ENCODE measurements around the gene UPB1. TPM values are rescaled to one million over a fixed set of nuclear protein-coding genes. Genes with fewer than 3 reads are reported as not detected.
A peak's percentile ranks its signal among the peaks of the same experiment; 100 is the strongest.
"Not testable (repeated sequence)": the region's sequence is repeated elsewhere in the genome, so short reads cannot be mapped to it uniquely, and the experiment has no call there.

Gene UPB1
- total RNA-seq, 6 donors from 2014 or later, result 0.91 to 9.4 (median 1.4) TPM

DNA sequence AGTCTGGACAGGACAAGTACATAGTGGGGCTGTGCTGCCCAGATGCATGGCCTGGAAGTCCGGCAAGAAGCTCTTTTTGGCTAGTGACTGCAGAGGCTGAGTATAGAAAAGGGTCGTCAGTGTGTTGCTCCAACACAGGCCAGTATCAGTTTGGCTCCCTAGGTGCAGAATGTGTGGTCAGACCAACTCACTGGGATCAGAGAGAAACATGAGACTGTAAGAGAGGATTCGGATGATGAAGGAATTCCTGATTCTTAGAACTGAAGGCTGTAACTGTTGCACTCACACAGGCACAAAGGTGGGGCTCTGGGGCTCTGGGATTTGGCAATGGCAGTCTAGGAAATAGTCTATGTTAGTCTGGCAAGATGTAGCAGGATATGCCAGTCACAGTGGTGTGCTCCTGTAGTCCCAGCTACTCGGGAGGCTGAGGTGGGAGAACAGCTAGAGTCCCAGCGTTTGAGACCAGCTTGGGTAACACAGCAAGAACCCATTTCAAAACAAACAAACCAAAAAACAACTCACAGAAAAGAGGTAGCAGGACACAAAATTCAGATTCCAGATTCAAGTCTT lies 11.1 kb upstream of the UPB1 start:
- Histone ChIP-seq H3K4me3 (no peak overlapping the region), H3K27me3 (no peaks in the 10 kb centered on the region), H3K27ac (no peak overlapping the region), H3K36me3 (no peaks in the 10 kb centered on the region), H3K9me3 (no peaks in the 10 kb centered on the region), H3K4me1 (peaks cover 7 to 21% (median 17%) of the 10 kb centered on the region in 4 donors)
- TF ChIP-seq POLR2AphosphoS5 (IDR thresholded peaks at IDR 0.05) (no peak), POLR2A (IDR thresholded peaks at IDR 0.05) (no peak), CTCF (IDR thresholded peaks at IDR 0.05) (no peak), EP300 (IDR thresholded peaks at IDR 0.05) (no peak)
- 72 to 77% methylated on average over 5 of the region's 5 CpGs for WGBS, 2 donors
- no peak for ATAC-seq (ENCODE audit: low FRiP score in 2 of 2)
- DNase-seq, result no peak

DNA sequence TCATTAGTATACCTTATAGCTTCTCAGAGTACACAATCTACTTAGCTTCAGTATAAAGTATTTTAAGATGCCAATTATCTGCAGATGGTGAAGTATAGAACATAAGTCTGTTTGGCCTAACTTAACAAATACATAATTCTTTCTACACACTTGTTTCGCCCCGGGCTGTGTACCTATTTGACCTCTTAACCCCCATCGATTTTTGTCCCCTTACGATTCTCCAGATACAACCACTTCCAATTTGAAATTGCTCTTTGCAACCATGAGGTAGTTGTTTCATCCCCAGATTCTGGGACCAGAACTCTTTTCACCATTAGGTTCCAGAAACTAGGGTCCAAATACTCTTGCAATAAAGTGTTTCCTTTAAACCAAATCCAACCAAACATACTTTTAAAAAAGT lies 10.0 kb upstream of the UPB1 start:
- TF ChIP-seq CTCF (IDR thresholded peaks at IDR 0.05) (no peak), POLR2A (IDR thresholded peaks at IDR 0.05) (no peak), POLR2AphosphoS5 (IDR thresholded peaks at IDR 0.05) (no peak), EP300 (IDR thresholded peaks at IDR 0.05) (no peak)
- Histone ChIP-seq H3K9me3 (no peaks in the 10 kb centered on the region), H3K27me3 (no peaks in the 10 kb centered on the region), H3K36me3 (no peaks in the 10 kb centered on the region), H3K27ac (no peak overlapping the region), H3K4me1 (peaks cover 7 to 21% (median 17%) of the 10 kb centered on the region in 4 donors), H3K4me3 (no peak overlapping the region)
- ATAC-seq (ENCODE audit: low FRiP score in 2 of 2), result no peak
- no peak for DNase-seq
- 91 to 93% methylated on average over 4 of the region's 4 CpGs for WGBS, 2 donors

- Histone ChIP-seq H3K27me3 (no peaks in the 10 kb centered on the region), H3K36me3 (no peaks in the 10 kb centered on the region), H3K4me3 (no peak overlapping the region), H3K27ac (no peak overlapping the region), H3K9me3 (no peaks in the 10 kb centered on the region), H3K4me1 (peaks cover 7 to 21% (median 17%) of the 10 kb centered on the region in 4 donors)
- no peak for TF ChIP-seq EP300 (IDR thresholded peaks at IDR 0.05)
- TF ChIP-seq CTCF (IDR thresholded peaks at IDR 0.05), result peak in 1 of 6 experiments; percentile 8
- no peak for DNase-seq
- no peak for ATAC-seq (ENCODE audit: low FRiP score in 2 of 2)
- 56 to 61% methylated on average over 3 of the region's 3 CpGs for WGBS, 2 donors
Observed at GRCh38 chr22:24485608-24486007, 9.5 kb upstream of the UPB1 start.

DNA sequence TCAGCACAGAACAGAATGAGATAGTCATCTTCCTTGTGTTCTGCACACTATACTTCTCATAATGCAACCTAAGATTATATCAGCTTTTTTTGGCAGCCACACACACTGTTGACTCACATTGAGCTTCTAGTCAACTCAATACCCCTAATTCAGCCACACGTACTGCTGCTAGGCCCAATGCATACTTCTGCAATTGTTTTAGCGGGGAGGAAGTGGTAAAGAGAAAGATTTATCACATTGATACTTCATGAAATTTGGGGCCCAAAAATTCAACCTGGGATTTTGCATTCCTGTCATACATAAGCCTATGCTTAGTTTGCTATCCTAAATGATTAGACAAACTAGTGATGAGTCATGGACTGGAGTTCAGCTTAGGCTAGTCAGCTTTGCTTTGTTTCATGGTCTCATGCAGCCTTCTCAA lies 8.6 kb upstream of the UPB1 start:
- TF ChIP-seq POLR2AphosphoS5 (IDR thresholded peaks at IDR 0.05), result no peak
- no peaks in the 10 kb centered on the region for H3K9me3 ChIP-seq
- H3K27ac ChIP-seq, result no peak overlapping the region
- no peaks in the 10 kb centered on the region for H3K27me3 ChIP-seq
- DNase-seq, result no peak
- 56 to 86% methylated on average over 2 of the region's 2 CpGs for WGBS, 2 donors
- H3K4me1 ChIP-seq, result peaks cover 7 to 21% (median 17%) of the 10 kb centered on the region in 4 donors
- no peak overlapping the region for H3K4me3 ChIP-seq
- ATAC-seq (ENCODE audit: low FRiP score in 2 of 2), result no peak
- H3K36me3 ChIP-seq, result no peaks in the 10 kb centered on the region

GRCh38 chr22:24489011-24489410 lies 6.1 kb upstream of the UPB1 start:
- Histone ChIP-seq H3K4me3 (no peak overlapping the region), H3K27me3 (no peaks in the 10 kb centered on the region), H3K9me3 (no peaks in the 10 kb centered on the region), H3K27ac (no peak overlapping the region), H3K36me3 (no peaks in the 10 kb centered on the region), H3K4me1 (peaks cover 0 to under 1% (median 0%) of the 10 kb centered on the region in 4 donors)
- no peak for DNase-seq
- WGBS, 2 donors, result 48 to 74% methylated on average over 2 of the region's 2 CpGs
- no peak for ATAC-seq (ENCODE audit: low FRiP score in 2 of 2)
- TF ChIP-seq POLR2A (IDR thresholded peaks at IDR 0.05) (no peak), CTCF (IDR thresholded peaks at IDR 0.05) (no peak), POLR2AphosphoS5 (IDR thresholded peaks at IDR 0.05) (no peak), EP300 (IDR thresholded peaks at IDR 0.05) (no peak)

GRCh38 chr22:24489434-24489833 lies 5.7 kb upstream of the UPB1 start:
- not testable (repeated sequence) for ATAC-seq (ENCODE audit: low FRiP score in 2 of 2); H3K4me1 ChIP-seq; H3K27me3 ChIP-seq; H3K9me3 ChIP-seq; H3K36me3 ChIP-seq; DNase-seq; H3K4me3 ChIP-seq; H3K27ac ChIP-seq
- 86 to 97% methylated on average over 1 of the region's 1 CpG for WGBS, 2 donors
